Kidney (tissue), 14 donors: ENCODE data around the gene KCNG2. TPM values are rescaled to one million over a fixed set of nuclear protein-coding genes. Genes with fewer than 3 reads are reported as not detected.

Experiments used
- DNase-seq, 5 donors: peaks; one replicate each; pipeline ENCODE4 v3.0.0-alpha.2; 2013 to 2020
- FAIRE-seq: peaks from 2 replicates; lab custom pipeline; 2012; peaks lifted over from hg19 to GRCh38; lab: Jason Lieb, UNC
- H3K27ac ChIP-seq, 2 donors: one replicate each; pipeline ENCODE4 v1.7.0; 2013; ENCODE audit warnings: low read depth in 2 of 2, low read length in 2 of 2, inconsistent platforms in 1 of 2
- H3K27me3 ChIP-seq: one replicate; pipeline ENCODE4 v1.7.1; 2013; ENCODE audit warnings: low read length, inconsistent platforms; ENCODE audit not compliant: control insufficient read depth, insufficient read depth
- H3K36me3 ChIP-seq, 3 donors: one replicate each; pipeline versions ENCODE4 v1.7.0 to v1.7.1; 2013; ENCODE audit warnings: low read length in 3 of 3, control low read depth in 1 of 3, inconsistent platforms in 1 of 3; ENCODE audit not compliant: insufficient read depth in 3 of 3, control insufficient read depth in 2 of 3
- H3K4me1 ChIP-seq, 3 donors: one replicate each; pipeline versions ENCODE4 v1.7.0 to v1.7.1; 2013; ENCODE audit warnings: low read length in 3 of 3, inconsistent platforms in 1 of 3, low read depth in 1 of 3; ENCODE audit not compliant: control insufficient read depth in 2 of 3, insufficient read depth in 2 of 3
- H3K4me3 ChIP-seq, 3 donors: one replicate each; pipeline versions ENCODE4 v1.7.0 to v1.8.1; 2013; ENCODE audit warnings: low read length in 3 of 3, control low read depth in 1 of 3, inconsistent platforms in 1 of 3
- H3K9ac ChIP-seq, 3 donors: one replicate each; pipeline versions ENCODE4 v1.7.0 to v1.7.1; 2013; ENCODE audit warnings: low read length in 3 of 3, control low read depth in 1 of 3, inconsistent platforms in 1 of 3
- H3K9me3 ChIP-seq, 3 donors: one replicate each; pipeline versions ENCODE4 v1.7.0 to v1.7.1; 2013; ENCODE audit warnings: low read length in 3 of 3, control low read depth in 1 of 3, inconsistent platforms in 1 of 3; ENCODE audit not compliant: control insufficient read depth in 2 of 3, insufficient read depth in 1 of 3
- intact Hi-C: fragments of 100-400 bp; cut with DNase I; formaldehyde crosslinking; loops from one replicate; pipeline ENCODE4 v1.11.1; 2022
- polyA plus RNA-seq: library from polyadenylated mRNA; stranded (reverse); fragments of 350-450 nt; fragmentation: Illumina TruSeq; extraction: RNeasy Lipid Tissue Mini Kit (QIAGEN cat#74804); gene quantifications from one replicate; pipeline ENCODE4 v1.2.3, GENCODE V29; 2014; ENCODE audit warnings: low read depth, low replicate concordance; ENCODE audit not compliant: insufficient read depth
- total RNA-seq: library from RNA; stranded (reverse); fragmentation: NEBNext Ultra II Directional; extraction: Animal tissue kit (Norgen Biotek cat#: 25700); gene quantifications from one replicate; pipeline ENCODE4 v1.2.1, GENCODE V29; 2021
- TF ChIP-seq, protein P1 (sequence below): IDR thresholded peaks from 3 replicates; pipeline ENCODE4 v1.5.1; 2012; ENCODE audit warnings: mild to moderate bottlenecking, moderate library complexity, borderline replicate concordance; ENCODE audit not compliant: insufficient read depth; ENCODE audit errors: extremely low read depth
- donor health status: control.
- donor health status: control.
- donor health status: control.
- donor health status: control.
- donor health status: control.
- donor health status: DM: yes; HTN: yes; CAD: no.
- donor health status: Normal renal cell carcinoma (clear cell type).

The KCNG2 gene
- total and polyA plus RNA-seq, 2 donors from 2014 or later, result 0.76 TPM; not detected in 1

DNA sequence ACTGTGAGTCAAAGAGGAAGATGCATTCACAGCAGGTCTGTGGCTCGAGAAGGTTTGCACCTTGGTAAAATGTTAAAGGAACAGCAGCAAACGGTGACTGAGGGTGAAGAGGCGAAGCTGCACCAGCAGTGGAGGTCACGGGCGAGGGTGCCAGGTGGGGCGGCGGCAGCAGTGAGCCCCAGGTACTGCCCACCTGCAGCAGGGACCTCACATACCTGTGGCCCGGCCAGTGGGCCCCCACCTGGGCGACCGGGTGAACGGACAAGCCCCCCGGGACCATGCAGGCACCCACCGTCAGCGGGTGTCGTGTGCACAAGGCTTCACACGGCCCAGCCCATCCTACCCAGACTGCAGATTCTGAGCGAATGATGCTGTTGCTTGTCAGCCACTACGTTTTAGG is 23.6 kb upstream of the KCNG2 start:
- no peak for DNase-seq
- TF ChIP-seq, protein P1, sequence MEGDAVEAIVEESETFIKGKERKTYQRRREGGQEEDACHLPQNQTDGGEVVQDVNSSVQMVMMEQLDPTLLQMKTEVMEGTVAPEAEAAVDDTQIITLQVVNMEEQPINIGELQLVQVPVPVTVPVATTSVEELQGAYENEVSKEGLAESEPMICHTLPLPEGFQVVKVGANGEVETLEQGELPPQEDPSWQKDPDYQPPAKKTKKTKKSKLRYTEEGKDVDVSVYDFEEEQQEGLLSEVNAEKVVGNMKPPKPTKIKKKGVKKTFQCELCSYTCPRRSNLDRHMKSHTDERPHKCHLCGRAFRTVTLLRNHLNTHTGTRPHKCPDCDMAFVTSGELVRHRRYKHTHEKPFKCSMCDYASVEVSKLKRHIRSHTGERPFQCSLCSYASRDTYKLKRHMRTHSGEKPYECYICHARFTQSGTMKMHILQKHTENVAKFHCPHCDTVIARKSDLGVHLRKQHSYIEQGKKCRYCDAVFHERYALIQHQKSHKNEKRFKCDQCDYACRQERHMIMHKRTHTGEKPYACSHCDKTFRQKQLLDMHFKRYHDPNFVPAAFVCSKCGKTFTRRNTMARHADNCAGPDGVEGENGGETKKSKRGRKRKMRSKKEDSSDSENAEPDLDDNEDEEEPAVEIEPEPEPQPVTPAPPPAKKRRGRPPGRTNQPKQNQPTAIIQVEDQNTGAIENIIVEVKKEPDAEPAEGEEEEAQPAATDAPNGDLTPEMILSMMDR, result no peak
- no peak overlapping the region for H3K27ac ChIP-seq
- FAIRE-seq, result no peak
- H3K4me3 ChIP-seq, result no peak overlapping the region
- no peaks in the 10 kb centered on the region for H3K27me3 ChIP-seq
- no peak overlapping the region for H3K9ac ChIP-seq
- H3K36me3 ChIP-seq, result no peaks in the 10 kb centered on the region
- no peaks in the 10 kb centered on the region for H3K9me3 ChIP-seq
- intact Hi-C loops, result no loop called here
- no peaks in the 10 kb centered on the region for H3K4me1 ChIP-seq

DNA sequence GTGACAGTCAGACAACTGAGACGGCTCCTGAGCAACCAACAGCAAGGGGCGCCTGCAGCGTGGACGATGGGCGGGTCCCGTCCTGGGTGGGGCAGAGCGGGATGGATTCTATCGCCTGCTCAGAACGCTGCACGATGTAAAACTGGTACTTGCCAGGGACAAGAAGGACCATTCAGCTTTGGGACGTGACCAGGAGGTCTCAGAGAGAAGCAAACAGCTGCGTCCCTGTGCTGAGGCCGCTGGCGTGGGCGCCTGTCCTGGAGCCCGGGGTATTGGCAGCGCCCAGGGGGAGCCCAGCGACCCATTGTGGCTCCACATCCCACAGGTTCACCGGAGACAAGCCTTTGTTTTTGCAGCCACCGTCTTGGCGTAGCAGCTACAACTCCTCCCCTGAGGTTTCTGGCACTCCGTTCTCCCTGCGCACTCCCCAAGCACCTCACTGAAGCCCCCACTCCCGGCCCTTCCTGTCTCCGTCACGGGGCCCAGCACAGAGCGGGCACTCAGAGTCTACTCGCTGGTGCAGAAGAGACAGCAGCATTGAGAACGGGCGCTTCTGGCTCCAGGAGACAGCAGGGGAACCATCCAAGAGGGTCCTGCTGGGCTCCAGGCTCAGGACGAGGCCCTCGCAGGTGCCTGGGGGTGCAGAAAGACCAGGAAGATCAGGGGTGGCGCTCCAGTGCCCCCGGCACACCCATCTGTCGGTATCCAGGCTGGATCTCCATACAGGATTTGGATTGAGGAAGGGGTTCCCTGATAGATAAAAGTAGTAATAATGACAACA is 22.1 kb upstream of the KCNG2 start:
- FAIRE-seq (no peak), DNase-seq (peak in 1 of 5 donors; percentile 52)
- Histone ChIP-seq H3K4me3 (no peak overlapping the region), H3K36me3 (no peaks in the 10 kb centered on the region), H3K27ac (no peak overlapping the region), H3K27me3 (no peaks in the 10 kb centered on the region), H3K4me1 (no peaks in the 10 kb centered on the region), H3K9ac (no peak overlapping the region), H3K9me3 (no peaks in the 10 kb centered on the region)
- intact Hi-C loops, result no loop called here
- TF ChIP-seq, protein P1, result no peak

DNA sequence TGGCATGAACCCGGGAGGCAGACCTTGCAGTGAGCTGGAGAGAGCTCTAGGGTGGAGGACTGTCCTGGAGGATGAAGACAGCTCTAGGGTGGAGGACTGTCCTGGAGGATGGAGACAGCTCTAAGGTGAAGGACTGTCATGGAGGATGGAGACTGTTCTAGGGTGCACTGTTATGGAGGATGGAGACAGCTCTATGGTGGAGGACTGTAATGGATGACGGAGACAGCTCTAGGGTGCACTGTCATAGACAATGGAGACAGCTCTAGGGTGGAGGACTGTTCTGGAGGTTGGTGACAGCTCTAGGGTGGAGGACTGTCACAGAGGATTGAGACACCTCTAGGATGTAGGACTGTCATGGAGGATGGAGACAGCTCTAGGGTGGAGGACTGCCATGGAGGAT is 21.1 kb upstream of the KCNG2 start:
- H3K27me3 ChIP-seq, result no peaks in the 10 kb centered on the region
- H3K27ac ChIP-seq, result no peak overlapping the region
- H3K4me1 ChIP-seq, result no peaks in the 10 kb centered on the region
- no peaks in the 10 kb centered on the region for H3K9me3 ChIP-seq
- H3K4me3 ChIP-seq, result no peak overlapping the region
- no peak overlapping the region for H3K9ac ChIP-seq
- intact Hi-C loops, result no loop called here
- DNase-seq, result peak in 1 of 5 donors; percentile 4
- TF ChIP-seq, protein P1, result no peak
- no peak for FAIRE-seq
- H3K36me3 ChIP-seq, result no peaks in the 10 kb centered on the region
